Kidney capillary endothelial cell (primary cell): ENCODE data around the gene FANK1.
A peak's percentile ranks its signal among the peaks of the same experiment; 100 is the strongest.

Experiments
- DNase-seq: peaks from one replicate; pipeline ENCODE4 v3.0.0-alpha.2; 2018; ENCODE audit warnings: low spot score

The FANK1 gene, protein sequence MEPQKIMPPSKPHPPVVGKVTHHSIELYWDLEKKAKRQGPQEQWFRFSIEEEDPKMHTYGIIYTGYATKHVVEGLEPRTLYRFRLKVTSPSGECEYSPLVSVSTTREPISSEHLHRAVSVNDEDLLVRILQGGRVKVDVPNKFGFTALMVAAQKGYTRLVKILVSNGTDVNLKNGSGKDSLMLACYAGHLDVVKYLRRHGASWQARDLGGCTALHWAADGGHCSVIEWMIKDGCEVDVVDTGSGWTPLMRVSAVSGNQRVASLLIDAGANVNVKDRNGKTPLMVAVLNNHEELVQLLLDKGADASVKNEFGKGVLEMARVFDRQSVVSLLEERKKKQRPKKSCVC

GRCh38 chr10:125896088-125896934 lies at the start of gene FANK1:
Gene FANK1 (plus strand): TSS chr10:125896564. CDS start chr10:125896643, 79 bp downstream.
- peak; percentile 73 for DNase-seq

GRCh38 chr10:125846894-125847293 lies 49.5 kb upstream of the FANK1 start:
- DNase-seq: no peak

- DNase-seq: no peak
Observed at GRCh38 chr10:125848371-125848770, 48.0 kb upstream of the FANK1 start.

DNA sequence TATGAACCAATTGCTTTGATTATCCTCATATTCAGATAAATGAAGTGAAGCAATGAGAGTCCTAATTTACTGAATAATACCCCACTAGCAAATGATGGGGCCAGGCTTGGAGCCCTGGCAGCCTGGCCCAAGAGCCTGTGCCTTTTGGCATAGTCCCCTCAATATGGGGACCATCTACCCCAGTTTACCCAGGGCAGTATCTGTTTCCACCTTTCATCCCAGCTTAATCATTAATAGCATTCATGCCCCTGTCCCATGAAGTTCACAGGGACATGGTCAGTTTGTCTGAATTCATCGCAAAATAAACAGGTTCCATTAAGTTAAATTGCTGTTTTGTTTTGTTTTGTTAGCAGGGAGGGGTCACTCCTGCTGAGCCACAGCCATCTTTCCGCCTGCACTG lies 47.5 kb upstream of the FANK1 start:
- no peak for DNase-seq

DNA sequence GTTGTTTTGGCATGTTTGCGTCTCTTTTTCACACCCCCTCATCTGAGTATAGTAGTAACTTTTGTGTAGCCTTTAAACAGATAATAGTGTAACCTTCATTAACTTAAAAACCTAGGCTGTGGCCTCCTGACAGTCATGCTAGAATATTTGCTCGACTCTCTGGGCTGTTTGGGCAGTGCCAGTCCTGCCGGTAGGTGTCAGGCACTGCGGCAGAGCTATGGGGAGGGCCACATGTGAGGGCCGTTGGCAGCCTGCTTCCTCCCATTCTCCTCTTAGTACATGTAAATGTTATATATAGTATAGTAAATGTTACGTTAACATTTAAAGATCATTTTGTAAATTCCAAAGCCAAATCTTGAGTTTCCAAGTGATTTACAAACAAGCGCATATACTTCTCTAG lies 46.9 kb upstream of the FANK1 start:
- no peak for DNase-seq

GRCh38 chr10:125850766-125851731 lies 45.3 kb upstream of the FANK1 start:
- no peak for DNase-seq

DNA sequence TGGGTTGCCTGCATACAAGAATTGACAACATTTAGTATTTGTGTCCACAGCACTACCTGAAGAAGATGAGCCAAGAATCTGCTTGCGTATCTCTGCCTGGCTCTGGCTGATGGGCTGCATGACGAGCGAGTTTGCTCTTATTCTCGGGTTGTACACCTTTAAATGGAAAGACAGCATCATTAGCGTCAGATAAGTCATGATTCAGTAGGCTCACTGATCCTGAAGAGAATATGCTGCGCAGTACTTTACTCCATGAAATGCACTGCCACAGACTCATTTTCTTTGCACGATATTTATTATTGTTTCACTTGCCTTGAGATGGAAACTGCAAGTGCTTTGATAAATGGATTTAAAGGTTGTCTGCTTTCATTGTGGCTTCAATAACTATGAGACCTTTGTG lies 43.9 kb upstream of the FANK1 start:
- no peak for DNase-seq

DNA sequence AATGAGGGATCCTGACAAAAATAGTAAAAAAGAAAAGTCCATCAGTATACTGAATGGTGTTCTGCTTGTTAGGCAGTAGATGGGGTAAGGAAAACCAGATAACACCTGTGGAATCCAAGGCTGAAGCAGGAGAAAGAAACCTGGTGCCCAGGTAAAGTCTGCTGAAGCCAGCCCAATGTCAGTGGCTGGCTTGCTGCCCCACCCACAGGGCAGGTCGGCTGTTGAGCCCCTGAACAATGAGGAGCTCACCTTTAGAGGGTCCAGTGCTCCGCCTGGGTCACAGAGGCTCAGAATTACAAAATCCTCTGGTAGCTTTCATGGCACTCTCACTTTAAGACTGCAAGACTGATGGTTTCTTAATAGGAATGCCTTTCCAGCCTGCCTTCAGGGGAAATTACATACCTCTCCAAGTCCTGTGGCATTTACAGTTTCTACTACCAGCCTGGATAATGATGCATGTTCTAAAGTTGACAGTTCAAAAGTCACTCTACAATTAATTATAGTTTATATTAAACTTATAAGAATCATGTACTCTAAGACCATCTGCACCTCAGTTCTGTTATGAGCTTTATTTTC lies 39.1 kb upstream of the FANK1 start:
- no peak for DNase-seq

- no peak for DNase-seq
Observed at GRCh38 chr10:125859128-125859817, 37.1 kb upstream of the FANK1 start.

DNA sequence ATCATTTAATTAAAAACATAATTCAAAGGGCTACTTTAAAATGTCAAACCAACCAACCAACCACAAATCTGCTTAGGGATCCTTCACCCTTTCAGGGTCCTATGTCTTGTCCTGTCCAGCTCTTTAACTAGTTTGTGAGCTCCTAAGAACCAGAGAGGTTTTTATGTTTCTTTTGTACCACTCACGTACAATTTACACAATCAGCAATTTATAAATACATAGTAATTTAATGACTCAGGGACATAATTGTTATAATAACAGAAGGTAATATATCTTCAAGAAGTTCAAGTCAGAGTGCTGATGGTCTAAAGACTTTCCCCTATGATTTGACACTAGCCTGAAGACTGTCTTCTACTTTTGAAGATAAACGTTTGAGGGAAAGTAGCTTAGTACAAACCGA lies 31.2 kb upstream of the FANK1 start:
- no peak for DNase-seq

- no peak for DNase-seq
Observed at GRCh38 chr10:125866421-125867029, 29.8 kb upstream of the FANK1 start.

DNA sequence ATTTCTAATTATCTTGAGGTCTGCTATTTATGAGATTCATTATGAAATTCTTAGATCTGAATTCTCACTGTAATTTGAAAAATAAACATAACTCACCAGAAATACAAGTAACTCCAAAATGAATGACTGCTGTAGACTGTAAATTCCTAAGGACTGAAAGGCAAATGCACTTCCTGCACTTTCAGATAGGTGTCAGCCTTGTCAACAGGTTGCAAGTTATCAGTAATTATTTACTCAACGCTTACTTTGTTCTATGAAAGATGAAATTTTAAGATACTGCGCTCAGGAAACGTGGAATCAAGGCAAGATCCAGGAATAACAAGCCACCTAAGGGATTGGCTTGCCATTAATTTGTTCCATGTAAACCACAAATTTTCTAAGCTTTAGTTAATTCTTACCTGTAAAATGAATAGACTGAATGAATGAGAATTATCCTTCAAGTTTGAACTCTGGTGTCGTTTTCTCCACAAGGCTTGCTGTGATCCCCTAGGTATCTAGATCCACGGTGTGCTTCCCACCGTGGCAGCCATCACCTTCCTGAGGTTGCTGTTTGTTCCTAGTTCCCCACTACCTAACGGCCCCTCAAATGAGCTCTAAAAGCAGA lies 27.9 kb upstream of the FANK1 start:
- DNase-seq: peak; percentile 42

GRCh38 chr10:125871338-125871737 lies 25.0 kb upstream of the FANK1 start:
- no peak for DNase-seq

GRCh38 chr10:125878957-125879835 lies 17.2 kb upstream of the FANK1 start:
- no peak for DNase-seq

DNA sequence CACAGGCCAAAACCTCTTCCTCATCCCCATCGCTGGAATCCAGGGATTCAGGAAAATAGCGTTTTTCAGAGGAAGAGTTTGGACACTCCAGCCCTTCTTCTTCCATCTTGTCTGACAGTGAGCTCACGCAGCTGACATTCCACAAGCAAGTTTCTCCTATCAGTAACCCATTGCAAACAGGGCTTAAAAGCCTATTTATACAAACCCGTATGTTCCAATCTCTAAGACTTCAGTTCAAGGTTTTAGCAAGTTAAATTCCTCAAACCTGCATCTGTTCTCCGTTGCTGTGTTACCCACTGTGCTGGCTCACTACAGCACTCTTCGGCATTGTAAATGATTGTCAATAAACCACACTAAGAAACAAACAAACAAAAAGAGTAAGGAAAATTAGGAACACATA lies 15.6 kb upstream of the FANK1 start:
- DNase-seq: no peak

- no peak for DNase-seq
Observed at GRCh38 chr10:125881192-125881591, 15.2 kb upstream of the FANK1 start, which contains the start of gene DHX32. Gene DHX32 (minus strand): TSS chr10:125881292. CDS start chr10:125880824, 468 bp downstream.

DNA sequence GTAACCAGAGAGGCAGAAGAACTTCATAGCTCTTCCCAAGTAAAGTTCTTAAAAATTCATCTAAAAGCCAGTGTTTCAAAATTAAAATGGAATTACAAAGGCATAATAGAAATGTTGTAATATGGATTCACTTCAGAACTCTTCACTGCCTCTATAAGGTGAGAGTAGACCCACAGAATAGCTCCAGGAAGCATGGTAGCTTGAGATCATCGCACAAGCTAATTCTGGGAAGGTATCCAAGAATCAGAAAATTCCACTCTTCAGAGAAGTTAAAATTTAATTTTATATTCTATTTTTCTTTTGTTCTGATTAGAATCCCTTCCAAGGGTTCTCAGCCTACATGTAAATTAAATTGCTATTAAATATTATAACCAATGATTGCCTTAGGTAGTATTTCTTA lies 13.8 kb upstream of the FANK1 start:
- no peak for DNase-seq

DNA sequence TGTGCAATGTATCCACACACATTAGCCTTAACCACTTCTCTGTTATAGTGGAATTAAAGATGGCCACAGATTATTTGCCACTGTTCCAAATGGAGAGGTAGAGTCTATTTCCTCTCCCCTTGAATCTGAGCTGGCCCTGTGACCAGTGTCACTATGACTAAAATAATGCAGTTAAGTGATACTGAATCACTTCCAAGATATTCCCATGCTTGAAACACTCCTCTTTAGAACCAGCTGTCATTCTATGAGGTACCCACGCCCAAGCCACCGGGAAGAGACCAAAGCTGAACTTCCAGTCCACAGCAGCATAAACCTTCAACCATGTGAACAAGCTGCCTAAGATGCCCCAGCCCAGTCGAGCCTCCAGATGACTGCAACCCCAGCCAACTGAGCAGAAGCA lies 13.2 kb upstream of the FANK1 start:
- no peak for DNase-seq

DNA sequence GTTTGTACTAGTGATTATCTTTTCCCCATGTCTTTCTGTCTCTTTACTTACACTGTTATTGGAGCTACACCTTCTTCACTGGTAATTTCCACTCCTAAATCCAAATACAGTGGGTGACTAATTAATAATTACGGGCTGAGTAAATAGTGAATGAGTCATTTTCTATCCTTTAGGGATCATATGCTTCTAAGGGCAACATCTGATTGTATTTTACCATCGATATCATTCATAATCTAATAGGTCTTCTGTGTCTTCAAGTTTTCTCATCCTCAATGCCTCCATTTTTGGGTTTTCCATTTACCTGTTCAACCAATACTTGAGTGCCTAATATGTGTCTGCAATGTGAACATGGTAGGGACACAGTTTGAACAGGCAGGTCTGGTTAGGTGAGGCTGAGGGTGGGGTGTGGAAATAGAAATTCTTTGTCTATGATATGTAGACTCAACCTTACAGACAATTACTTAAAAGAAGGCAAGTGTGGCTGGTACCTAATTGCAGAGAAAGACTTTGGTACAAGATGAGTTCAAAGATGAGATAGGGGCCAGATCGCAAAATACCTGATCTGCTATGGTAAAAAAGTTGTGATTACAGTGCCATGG lies 9.4 kb upstream of the FANK1 start:
- no peak for DNase-seq
